CD4-positive, alpha-beta memory T cell (primary cell): ENCODE results near the gene MEGF6. TPM values are rescaled to one million over a fixed set of nuclear protein-coding genes. Genes with fewer than 3 reads are reported as not detected.

Experiments
- CTCF ChIA-PET: fragments of 350-600 bp; sonication (Branson Sonifier 250); formaldehyde crosslinking; loops from one replicate; lab custom pipeline; 2021; ENCODE audit warnings: inconsistent platforms; ENCODE audit not compliant: partially characterized antibody; lab: Charles Lee
- POLR2A ChIA-PET: fragments of 350-600 bp; sonication (Branson Sonifier 250); formaldehyde crosslinking; loops from one replicate; lab custom pipeline; 2021; ENCODE audit not compliant: partially characterized antibody; lab: Charles Lee
- DNase-seq, 5 donors: peaks; one replicate each; pipeline versions ENCODE4 v3.0.0 to v3.0.0-alpha.2; 2020 to 2022; ENCODE audit warnings: mixed read lengths in 1 of 5
- H3K27ac ChIP-seq: one replicate; pipeline ENCODE4 v1.7.0; 2013; ENCODE audit warnings: low read depth, low read length
- H3K27me3 ChIP-seq: 2 replicates; pipeline ENCODE4 v1.7.0; 2013; ENCODE audit warnings: mild to moderate bottlenecking, low read length, moderate library complexity; ENCODE audit not compliant: insufficient read depth
- H3K36me3 ChIP-seq: 2 replicates; pipeline ENCODE4 v1.7.0; 2013; ENCODE audit warnings: mild to moderate bottlenecking, low read length, moderate library complexity; ENCODE audit not compliant: insufficient read depth
- H3K4me1 ChIP-seq: 2 replicates; pipeline ENCODE4 v1.7.0; 2013; ENCODE audit warnings: mild to moderate bottlenecking, low read length, moderate library complexity; ENCODE audit not compliant: insufficient read depth
- H3K4me3 ChIP-seq, 2 donors: one replicate each; pipeline ENCODE4 v1.7.0; 2013; ENCODE audit warnings: low read length in 2 of 2, mild to moderate bottlenecking in 1 of 2
- H3K9me3 ChIP-seq, 2 donors: one replicate each; pipeline ENCODE4 v1.7.0; 2013; ENCODE audit warnings: low read length in 2 of 2, control low read depth in 1 of 2; ENCODE audit not compliant: control insufficient read depth in 1 of 2
- H3K27ac Mint-ChIP-seq, 7 donors: one replicate each; pipeline ENCODE4 v1.8.0; 2020 to 2021; ENCODE audit warnings: mixed read lengths in 7 of 7, mild to moderate bottlenecking in 6 of 7, inconsistent platforms in 3 of 7, moderate library complexity in 3 of 7
- H3K27me3 Mint-ChIP-seq, 2 donors: one replicate each; pipeline ENCODE4 v1.8.0; 2020 to 2021; ENCODE audit warnings: mixed read lengths in 2 of 2
- H3K36me3 Mint-ChIP-seq, 2 donors: one replicate each; pipeline ENCODE4 v1.8.0; 2020 to 2021; ENCODE audit warnings: mixed read lengths in 2 of 2, inconsistent platforms in 1 of 2, mild to moderate bottlenecking in 1 of 2
- H3K4me1 Mint-ChIP-seq, 4 donors: one replicate each; pipeline ENCODE4 v1.8.0; 2020 to 2021; ENCODE audit warnings: mixed read lengths in 4 of 4, mild to moderate bottlenecking in 1 of 4
- H3K4me3 Mint-ChIP-seq, 8 donors: one replicate each; pipeline ENCODE4 v1.8.0; 2020 to 2021; ENCODE audit warnings: mixed read lengths in 8 of 8, mild to moderate bottlenecking in 7 of 8, moderate library complexity in 6 of 8, inconsistent platforms in 3 of 8
- H3K9me3 Mint-ChIP-seq, 8 donors: one replicate each; pipeline ENCODE4 v1.8.0; 2020 to 2021; ENCODE audit warnings: mixed read lengths in 8 of 8, mild to moderate bottlenecking in 5 of 8, inconsistent platforms in 3 of 8, moderate library complexity in 1 of 8
- intact Hi-C: fragments of 100-400 bp; cut with micrococcal nuclease; formaldehyde crosslinking; loops from one replicate; pipeline ENCODE4 v1.15.1; 2023
- polyA plus RNA-seq, 2 donors: library from polyadenylated mRNA; unstranded; fragments of 300-500 nt; fragmentation: Illumina TruSeq; gene quantifications; one replicate each; pipeline ENCODE4 v1.2.3, GENCODE V29; 2021
- total RNA-seq, 2 experiments: library from RNA; stranded (reverse); gene quantifications; one replicate each; pipeline ENCODE4 v1.2.3, GENCODE V29; 2021

The MEGF6 gene
- total and polyA plus RNA-seq, 4 experiments from 2014 or later: 2.4 to 168 (median 87.0) TPM

DNA sequence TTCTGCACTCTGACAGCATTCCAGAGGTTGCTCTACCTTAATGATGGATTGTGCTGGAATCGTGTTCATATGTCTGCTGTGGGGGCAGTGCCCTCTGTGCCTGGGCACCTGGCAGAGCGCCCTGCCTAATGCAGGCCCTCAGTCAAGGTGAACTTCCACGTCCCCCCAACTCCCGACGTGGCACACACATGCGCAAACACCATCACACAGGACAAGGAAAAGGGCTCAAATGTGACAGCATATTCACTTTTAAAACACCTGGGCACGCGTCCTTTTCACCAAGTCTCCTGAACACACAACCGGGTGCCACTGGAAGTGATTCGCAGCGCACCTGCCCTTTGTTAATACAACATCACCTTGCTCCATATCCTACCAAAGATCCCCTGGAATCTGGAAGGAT lies 25.2 kb upstream of the MEGF6 start:
- no peak for DNase-seq
- ChIA-PET POLR2A (no interaction called here), CTCF (no interaction called here)
- Mint-ChIP-seq H3K9me3 (no peaks in the 10 kb centered on the region), H3K4me3 (no peak overlapping the region), H3K4me1 (no peaks in the 10 kb centered on the region), H3K27ac (peak overlapping the region in 2 of 7 donors; percentile 61 to 68), H3K27me3 (no peaks in the 10 kb centered on the region), H3K36me3 (peaks cover 21 to 49% of the 10 kb centered on the region in 2 donors)
- Histone ChIP-seq H3K4me1 (no peaks in the 10 kb centered on the region), H3K36me3 (peaks cover 50% of the 10 kb centered on the region), H3K27ac (no peak overlapping the region), H3K9me3 (no peaks in the 10 kb centered on the region), H3K27me3 (no peaks in the 10 kb centered on the region), H3K4me3 (no peak overlapping the region)
- intact Hi-C loops: no loop called here

DNA sequence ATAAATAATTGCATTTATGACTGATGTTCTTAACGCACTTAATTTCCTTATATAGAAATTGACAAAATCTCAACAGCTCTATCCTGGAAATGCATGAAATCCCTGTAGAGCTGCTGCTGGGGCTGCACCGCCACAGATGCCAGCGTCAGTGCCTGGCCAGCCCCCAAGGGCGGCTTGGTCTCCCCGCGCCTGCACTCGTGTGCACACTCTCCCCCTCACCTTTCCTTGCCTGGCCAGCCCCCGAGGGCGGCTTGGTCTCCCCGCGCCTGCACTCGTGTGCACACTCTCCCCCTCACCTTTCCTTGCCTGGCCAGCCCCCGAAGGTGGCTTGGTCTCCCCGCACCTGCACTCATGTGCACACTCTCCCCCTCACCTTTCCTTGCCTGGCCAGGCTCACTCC lies 24.8 kb upstream of the MEGF6 start:
- Mint-ChIP-seq H3K27ac (peak overlapping the region in 2 of 7 donors; percentile 61 to 68), H3K9me3 (no peaks in the 10 kb centered on the region), H3K27me3 (no peaks in the 10 kb centered on the region), H3K36me3 (peaks cover 21 to 49% of the 10 kb centered on the region in 2 donors), H3K4me3 (no peak overlapping the region), H3K4me1 (no peaks in the 10 kb centered on the region)
- H3K9me3 ChIP-seq: no peaks in the 10 kb centered on the region
- H3K27me3 ChIP-seq: no peaks in the 10 kb centered on the region
- CTCF ChIA-PET: no interaction called here
- peaks cover 50% of the 10 kb centered on the region for H3K36me3 ChIP-seq
- DNase-seq: no peak
- no peaks in the 10 kb centered on the region for H3K4me1 ChIP-seq
- POLR2A ChIA-PET: no interaction called here
- H3K27ac ChIP-seq: no peak overlapping the region
- intact Hi-C loops: no loop called here
- H3K4me3 ChIP-seq: no peak overlapping the region

DNA sequence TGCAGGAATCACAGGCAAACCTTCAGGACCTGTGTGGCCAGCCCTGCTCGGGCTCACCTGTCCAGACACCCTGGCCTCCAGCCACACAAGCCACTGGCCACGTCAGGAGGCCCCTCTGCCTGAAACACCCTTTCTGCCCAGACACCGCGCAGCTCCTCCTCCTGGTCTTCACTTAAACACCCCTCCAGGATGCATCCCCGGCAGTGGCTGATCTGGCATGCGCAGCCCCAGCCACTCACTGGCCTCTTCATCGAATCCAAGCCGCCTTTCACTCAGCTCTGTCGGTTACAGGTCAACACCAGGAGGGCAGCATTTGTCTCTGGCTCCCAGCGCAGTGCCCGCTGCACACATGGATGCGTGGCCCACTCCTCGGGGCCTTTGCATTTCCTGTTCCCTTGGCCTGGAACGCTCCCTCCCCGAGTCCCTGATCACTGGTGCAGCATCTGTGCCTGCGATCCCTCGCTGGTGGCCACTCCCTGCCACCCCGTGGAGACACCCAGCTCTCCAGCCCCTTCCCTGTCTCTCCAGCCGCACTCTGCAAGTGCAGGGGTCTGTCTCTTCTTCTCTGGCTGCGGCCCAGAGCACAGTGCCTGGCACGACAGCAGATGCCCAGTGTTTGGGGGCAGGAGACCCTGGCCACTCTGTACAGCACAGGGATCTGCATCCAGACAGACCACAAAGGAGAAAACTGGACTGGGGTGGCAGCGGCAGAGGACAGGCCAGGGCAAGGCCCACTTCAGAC lies 22.9 kb upstream of the MEGF6 start:
- intact Hi-C loops: no loop called here
- H3K27ac ChIP-seq: no peak overlapping the region
- Mint-ChIP-seq H3K4me1 (peaks cover 0 to under 1% (median 0%) of the 10 kb centered on the region in 4 donors), H3K4me3 (no peak overlapping the region), H3K27ac (peak overlapping the region in 2 of 7 donors; percentile 57 to 64), H3K36me3 (peaks cover 21 to 57% of the 10 kb centered on the region in 2 donors), H3K27me3 (no peaks in the 10 kb centered on the region), H3K9me3 (no peaks in the 10 kb centered on the region)
- POLR2A ChIA-PET: no interaction called here
- no peaks in the 10 kb centered on the region for H3K27me3 ChIP-seq
- H3K4me1 ChIP-seq: no peaks in the 10 kb centered on the region
- no peak overlapping the region for H3K4me3 ChIP-seq
- peaks cover 54% of the 10 kb centered on the region for H3K36me3 ChIP-seq
- no peaks in the 10 kb centered on the region for H3K9me3 ChIP-seq
- DNase-seq: no peak
- CTCF ChIA-PET: no interaction called here

DNA sequence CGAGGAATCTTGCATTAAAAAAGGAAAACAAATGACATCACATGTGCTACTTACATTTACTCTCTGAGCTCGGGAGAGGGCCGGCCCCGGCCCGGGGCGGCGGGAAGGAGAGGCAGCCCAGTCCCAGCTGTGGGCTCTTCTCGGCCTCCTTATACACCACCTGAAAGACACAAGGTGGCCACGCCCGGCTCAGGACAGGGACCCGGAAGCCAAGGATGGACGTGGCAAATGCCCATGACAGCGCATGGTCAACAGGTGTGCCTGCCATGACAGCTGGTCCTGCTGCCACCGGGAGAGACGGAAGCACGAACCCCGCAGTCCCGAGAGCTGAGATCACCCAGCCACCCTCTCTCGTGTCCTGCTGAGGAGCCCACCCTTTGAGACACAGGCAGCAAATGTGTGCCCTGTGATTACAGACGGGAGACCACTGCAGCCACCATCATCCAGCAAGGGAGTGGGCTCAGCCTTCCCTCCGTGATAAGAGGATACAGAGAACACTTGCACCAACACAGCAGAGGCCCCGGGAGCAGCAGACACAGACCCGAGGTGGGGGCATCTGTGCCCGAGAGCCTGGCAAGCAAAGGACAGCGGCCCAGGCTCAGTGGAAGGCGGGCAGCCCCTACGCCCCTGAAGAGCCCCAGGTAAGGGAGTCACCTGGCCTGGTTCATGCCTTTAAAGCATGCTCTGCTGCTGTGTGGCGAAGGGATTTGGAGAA lies 22.2 kb upstream of the MEGF6 start:
- Mint-ChIP-seq H3K4me3 (no peak overlapping the region), H3K4me1 (peaks cover 0 to 1% (median 0%) of the 10 kb centered on the region in 4 donors), H3K9me3 (no peaks in the 10 kb centered on the region), H3K36me3 (peaks cover 20 to 58% of the 10 kb centered on the region in 2 donors), H3K27ac (peak overlapping the region in 1 of 7 donors; percentile 13), H3K27me3 (no peaks in the 10 kb centered on the region)
- H3K36me3 ChIP-seq: peaks cover 60% of the 10 kb centered on the region
- DNase-seq: no peak
- H3K9me3 ChIP-seq: no peaks in the 10 kb centered on the region
- ChIA-PET CTCF (no interaction called here), POLR2A (no interaction called here)
- no peaks in the 10 kb centered on the region for H3K4me1 ChIP-seq
- no peaks in the 10 kb centered on the region for H3K27me3 ChIP-seq
- intact Hi-C loops: no loop called here
- H3K27ac ChIP-seq: no peak overlapping the region
- H3K4me3 ChIP-seq: no peak overlapping the region

DNA sequence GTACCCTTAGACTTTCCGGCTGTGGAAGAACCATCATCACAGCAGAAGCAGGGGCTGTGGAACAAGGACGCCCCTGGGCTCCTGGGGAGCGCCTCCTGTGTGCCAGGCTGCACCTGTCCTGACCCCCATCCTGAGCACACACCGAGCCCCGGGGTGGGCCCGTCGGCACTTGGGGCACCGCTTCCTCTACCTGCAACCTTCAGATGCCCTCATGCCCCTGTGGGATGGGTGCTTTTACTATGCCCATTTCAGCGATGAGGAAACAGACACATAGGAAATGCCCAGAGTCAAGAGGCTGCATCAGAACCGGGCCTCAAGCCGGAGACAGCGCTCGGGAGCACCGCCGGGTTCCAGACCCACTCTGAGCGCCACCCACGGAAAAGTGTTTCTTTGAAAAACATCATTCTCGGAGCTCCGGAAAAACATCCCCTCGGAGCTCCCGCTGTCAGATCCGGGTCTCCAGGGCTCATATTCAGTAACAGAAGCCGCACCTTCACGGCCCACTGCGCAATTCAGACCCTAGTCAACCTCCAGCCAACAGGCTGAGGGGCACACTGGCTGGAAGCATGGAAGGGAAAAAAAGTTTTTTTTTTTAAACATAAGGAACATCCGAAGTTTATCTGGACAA lies 21.5 kb upstream of the MEGF6 start:
- ChIA-PET POLR2A (no interaction called here), CTCF (no interaction called here)
- intact Hi-C loops: no loop called here
- peaks cover 0 to 1% (median 0%) of the 10 kb centered on the region in 4 donors for H3K4me1 Mint-ChIP-seq
- H3K27ac Mint-ChIP-seq: no peak overlapping the region
- Histone ChIP-seq H3K9me3 (no peaks in the 10 kb centered on the region), H3K4me1 (no peaks in the 10 kb centered on the region), H3K27ac (no peak overlapping the region), H3K36me3 (peaks cover 60% of the 10 kb centered on the region), H3K27me3 (no peaks in the 10 kb centered on the region), H3K4me3 (no peak overlapping the region)
- no peak overlapping the region for H3K4me3 Mint-ChIP-seq
- H3K9me3 Mint-ChIP-seq: no peaks in the 10 kb centered on the region
- H3K27me3 Mint-ChIP-seq: no peaks in the 10 kb centered on the region
- no peak for DNase-seq
- peaks cover 18 to 55% of the 10 kb centered on the region in 2 donors for H3K36me3 Mint-ChIP-seq

DNA sequence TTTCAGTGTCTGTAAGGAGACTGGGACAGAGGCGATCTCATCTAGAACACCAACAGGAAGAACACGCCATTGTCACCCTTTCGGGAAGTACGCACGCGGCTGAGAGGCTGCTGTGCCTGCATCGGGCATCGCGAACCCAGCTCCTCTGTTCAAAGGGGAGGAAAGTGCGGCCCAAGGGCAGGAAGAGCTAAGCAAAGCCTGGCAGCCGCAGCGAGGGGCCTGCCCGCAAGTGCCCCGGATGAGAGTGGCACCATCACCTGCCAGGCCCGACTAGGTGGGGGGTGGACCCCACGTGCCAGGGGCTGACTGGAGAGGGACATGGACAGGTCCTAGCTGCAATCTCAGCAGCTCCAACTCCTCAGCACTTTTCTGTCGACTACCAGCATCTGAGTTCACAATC lies 21.0 kb upstream of the MEGF6 start:
- intact Hi-C loops: no loop called here
- CTCF ChIA-PET: no interaction called here
- H3K4me3 ChIP-seq: no peak overlapping the region
- H3K4me1 Mint-ChIP-seq: peaks cover 0 to 1% (median 0%) of the 10 kb centered on the region in 4 donors
- DNase-seq: no peak
- H3K9me3 Mint-ChIP-seq: no peaks in the 10 kb centered on the region
- POLR2A ChIA-PET: no interaction called here
- no peak overlapping the region for H3K4me3 Mint-ChIP-seq
- no peaks in the 10 kb centered on the region for H3K27me3 Mint-ChIP-seq
- no peaks in the 10 kb centered on the region for H3K27me3 ChIP-seq
- no peak overlapping the region for H3K27ac Mint-ChIP-seq
- H3K9me3 ChIP-seq: no peaks in the 10 kb centered on the region
- peaks cover 17 to 52% of the 10 kb centered on the region in 2 donors for H3K36me3 Mint-ChIP-seq
- H3K4me1 ChIP-seq: no peaks in the 10 kb centered on the region
- H3K27ac ChIP-seq: no peak overlapping the region
- H3K36me3 ChIP-seq: peaks cover 60% of the 10 kb centered on the region
